H9 (cell line): ENCODE data around the gene AIG1. TPM values are rescaled to one million over a fixed set of nuclear protein-coding genes. Genes with fewer than 3 reads are reported as not detected.

Experiments
- DNase-seq: peaks from one replicate; pipeline ENCODE4 v3.0.0-alpha.2; 2017
- H2AFZ ChIP-seq: one replicate; pipeline ENCODE4 v1.6.1; 2013; ENCODE audit warnings: mild to moderate bottlenecking, low read length, control low read depth, moderate library complexity
- H2AK5ac ChIP-seq: 2 replicates; pipeline ENCODE4 v1.6.1; 2013; ENCODE audit warnings: low read length, control low read depth, mixed read lengths; ENCODE audit not compliant: insufficient read length
- H2BK120ac ChIP-seq: one replicate; pipeline ENCODE4 v1.6.1; 2013; ENCODE audit warnings: low read depth, mild to moderate bottlenecking, low read length, control low read depth, inconsistent platforms; ENCODE audit not compliant: poor library complexity, severe bottlenecking
- H2BK12ac ChIP-seq: 2 replicates; pipeline ENCODE4 v1.6.1; 2013; ENCODE audit warnings: low read length, control low read depth, mixed read lengths, low read depth; ENCODE audit not compliant: insufficient read length
- H2BK15ac ChIP-seq: 2 replicates; pipeline ENCODE4 v1.6.1; 2013; ENCODE audit warnings: low read depth, low read length, control low read depth
- H2BK20ac ChIP-seq: one replicate; pipeline ENCODE4 v1.6.1; 2013; ENCODE audit warnings: low read depth, mild to moderate bottlenecking, low read length, control low read depth, inconsistent platforms; ENCODE audit not compliant: poor library complexity, severe bottlenecking
- H2BK5ac ChIP-seq: 2 replicates; pipeline ENCODE4 v1.6.1; 2013; ENCODE audit warnings: low read length, control low read depth, mixed read lengths; ENCODE audit not compliant: insufficient read length
- H3K14ac ChIP-seq: 2 replicates; pipeline ENCODE4 v1.6.1; 2013; ENCODE audit warnings: low read length, control low read depth; ENCODE audit not compliant: insufficient read depth
- H3K18ac ChIP-seq: 2 replicates; pipeline ENCODE4 v1.6.1; 2013; ENCODE audit warnings: low read depth, mild to moderate bottlenecking, mixed read lengths, low read length, control low read depth; ENCODE audit not compliant: insufficient read length
- H3K23ac ChIP-seq: 2 replicates; pipeline ENCODE4 v1.6.1; 2013; ENCODE audit warnings: low read length, control low read depth, mixed read lengths, low read depth; ENCODE audit not compliant: insufficient read length
- H3K23me2 ChIP-seq: 2 replicates; pipeline ENCODE4 v1.6.1; 2013; ENCODE audit warnings: low read depth, mild to moderate bottlenecking, mixed read lengths, low read length, control low read depth; ENCODE audit not compliant: insufficient read length, poor library complexity, severe bottlenecking
- H3K27ac ChIP-seq: 2 replicates; pipeline ENCODE4 v1.5.1; 2013; ENCODE audit warnings: low read length, control low read depth, mixed read lengths, low read depth; ENCODE audit not compliant: insufficient read length
- H3K27me3 ChIP-seq: 2 replicates; pipeline ENCODE4 v1.6.1; 2013; ENCODE audit warnings: low read length, control low read depth, inconsistent platforms; ENCODE audit not compliant: insufficient read depth
- H3K4ac ChIP-seq: 2 replicates; pipeline ENCODE4 v1.6.1; 2013; ENCODE audit warnings: low read depth, mild to moderate bottlenecking, control low read depth, inconsistent platforms, low read length, moderate library complexity
- H3K4me1 ChIP-seq: 2 replicates; pipeline ENCODE4 v1.6.1; 2013; ENCODE audit warnings: low read length, control low read depth, inconsistent platforms; ENCODE audit not compliant: insufficient read depth
- H3K4me2 ChIP-seq: 2 replicates; pipeline ENCODE4 v1.6.1; 2013; ENCODE audit warnings: low read length, control low read depth, mixed read lengths; ENCODE audit not compliant: insufficient read length, insufficient read depth
- H3K56ac ChIP-seq: 2 replicates; pipeline ENCODE4 v1.6.1; 2013; ENCODE audit warnings: low read depth, mild to moderate bottlenecking, mixed read lengths, low read length, control low read depth; ENCODE audit not compliant: insufficient read length
- H3K79me1 ChIP-seq: 2 replicates; pipeline ENCODE4 v1.6.1; 2013; ENCODE audit warnings: low read depth, mild to moderate bottlenecking, moderate library complexity, low read length, control low read depth, inconsistent platforms; ENCODE audit not compliant: insufficient read depth, poor library complexity, severe bottlenecking
- H3K79me2 ChIP-seq: 2 replicates; pipeline ENCODE4 v1.6.1; 2013; ENCODE audit warnings: low read length, control low read depth, inconsistent platforms; ENCODE audit not compliant: insufficient read depth
- H3K9ac ChIP-seq: 2 replicates; pipeline ENCODE4 v1.6.1; 2013; ENCODE audit warnings: low read length, control low read depth, mixed read lengths; ENCODE audit not compliant: insufficient read length; ENCODE audit errors: extremely low read depth
- H3K9me3 ChIP-seq: one replicate; pipeline ENCODE4 v1.6.1; 2013; ENCODE audit warnings: low read depth, low read length, inconsistent platforms; ENCODE audit not compliant: control insufficient read depth
- H3T11ph ChIP-seq: one replicate; pipeline ENCODE4 v1.6.1; 2013; ENCODE audit warnings: mild to moderate bottlenecking, low read length, control low read depth, inconsistent platforms
- H4K20me1 ChIP-seq: one replicate; pipeline ENCODE4 v1.6.1; 2013; ENCODE audit not compliant: control insufficient read depth, insufficient read length, insufficient read depth
- H4K5ac ChIP-seq: 2 replicates; pipeline ENCODE4 v1.6.1; 2013; ENCODE audit warnings: low read depth, mild to moderate bottlenecking, mixed read lengths, low read length, control low read depth; ENCODE audit not compliant: insufficient read length
- H4K8ac ChIP-seq: replicated peaks from 2 replicates; pipeline ENCODE4 v1.6.1; 2013; ENCODE audit warnings: low read length, control low read depth, mixed read lengths, low read depth; ENCODE audit not compliant: insufficient read length
- H4K91ac ChIP-seq: 2 replicates; pipeline ENCODE4 v1.6.1; 2013; ENCODE audit warnings: low read depth, mild to moderate bottlenecking, moderate library complexity, mixed read lengths, low read length, control low read depth; ENCODE audit not compliant: insufficient read length
- H3K27ac Mint-ChIP-seq, 3 experiments: 2 replicates in 2 of 3; 3 replicates in 1 of 3; pipeline ENCODE4 v1.8.0; 2020 to 2021; ENCODE audit warnings: mixed read lengths in 3 of 3, mild to moderate bottlenecking in 1 of 3, moderate library complexity in 1 of 3
- H3K27me3 Mint-ChIP-seq: 2 replicates; pipeline ENCODE4 v1.8.0; 2021; ENCODE audit warnings: low read depth, mild to moderate bottlenecking, moderate library complexity, mixed read lengths
- H3K36me3 Mint-ChIP-seq, 3 experiments: 2 replicates in 2 of 3; 3 replicates in 1 of 3; pipeline ENCODE4 v1.8.0; 2020 to 2021; ENCODE audit warnings: low read depth in 3 of 3, mixed read lengths in 3 of 3; ENCODE audit not compliant: insufficient read depth in 1 of 3
- H3K4me1 Mint-ChIP-seq, 2 experiments: 2 replicates each; pipeline ENCODE4 v1.8.0; 2020; ENCODE audit warnings: mixed read lengths in 2 of 2
- H3K4me3 Mint-ChIP-seq, 2 experiments: 2 replicates in 1 of 2; 3 replicates in 1 of 2; pipeline ENCODE4 v1.8.0; 2020 to 2021; ENCODE audit warnings: mild to moderate bottlenecking in 2 of 2, mixed read lengths in 2 of 2, moderate library complexity in 1 of 2
- H3K9me3 Mint-ChIP-seq, 2 experiments: 2 replicates in 1 of 2; 3 replicates in 1 of 2; pipeline ENCODE4 v1.8.0; 2020; ENCODE audit warnings: mild to moderate bottlenecking in 2 of 2, mixed read lengths in 2 of 2, moderate library complexity in 1 of 2
- CTCF ChIP-seq: fragments of 200-600 bp; sonication (generic); conservative IDR thresholded peaks from 3 replicates; pipeline ENCODE4 v1.8.0; 2021; ENCODE audit warnings: antibody characterized with exemption, mild to moderate bottlenecking
- total RNA-seq: library from RNA; stranded (reverse); gene quantifications from 2 replicates; pipeline ENCODE4 v1.2.1, GENCODE V29; 2021

The AIG1 gene
- total RNA-seq, 1 experiment from 2014 or later = 44.6 TPM

DNA sequence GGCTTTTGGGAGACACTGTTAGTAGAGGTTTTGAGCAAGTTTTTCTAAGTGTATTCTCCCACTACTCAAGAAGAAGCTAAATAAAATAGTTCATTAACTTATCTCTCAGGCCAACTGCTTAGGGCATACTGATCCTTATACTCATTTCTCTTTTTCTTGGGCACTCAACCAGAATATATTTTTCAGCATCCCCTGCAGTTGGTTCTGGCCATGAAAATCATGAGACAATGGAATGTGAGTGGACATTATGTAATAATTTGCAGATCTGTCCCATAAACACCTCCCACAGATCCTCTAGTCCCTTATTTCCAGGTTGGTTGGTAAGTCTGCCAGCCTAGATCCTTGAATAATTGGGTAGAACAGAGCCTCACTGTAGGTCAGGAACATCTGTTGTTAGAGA lies 136.7 kb downstream of the AIG1 start:
- Histone ChIP-seq H3K9me3 (no peaks in the 10 kb centered on the region), H3K56ac (no peak overlapping the region), H2BK15ac (no peak overlapping the region), H4K91ac (no peak overlapping the region), H3K14ac (no peak overlapping the region), H3K4me1 (no peaks in the 10 kb centered on the region), H4K5ac (no peak overlapping the region), H2BK120ac (no peak overlapping the region), H4K8ac (no peak overlapping the region), H3K9ac (no peak overlapping the region), H4K20me1 (no peaks in the 10 kb centered on the region), H3K18ac (no peak overlapping the region), H3K4me2 (no peak overlapping the region), H2BK20ac (no peak overlapping the region), H2BK5ac (no peak overlapping the region), H3K27me3 (no peaks in the 10 kb centered on the region), H2BK12ac (no peak overlapping the region), H3K23me2 (no peaks in the 10 kb centered on the region), H2AFZ (no peak overlapping the region), H3T11ph (no peak overlapping the region), H3K79me2 (no peaks in the 10 kb centered on the region), H3K79me1 (no peaks in the 10 kb centered on the region), H3K23ac (no peak overlapping the region), H3K27ac (no peak overlapping the region), H3K4ac (no peak overlapping the region), H2AK5ac (no peak overlapping the region)
- H3K9me3 Mint-ChIP-seq = no peaks in the 10 kb centered on the region
- H3K27me3 Mint-ChIP-seq = no peaks in the 10 kb centered on the region
- H3K27ac Mint-ChIP-seq = no peak overlapping the region
- 0 out of 7 replicates have a peak, but pooled peaks cover 0 to 4% (median 0%) of the 10 kb centered on the region in 3 experiments for H3K36me3 Mint-ChIP-seq
- no peak overlapping the region for H3K4me3 Mint-ChIP-seq
- H3K4me1 Mint-ChIP-seq = no peaks in the 10 kb centered on the region
- no peak for TF ChIP-seq CTCF
- no peak for DNase-seq
